HCT116 (cell line): Measurements from ENCODE around the gene CAPN15. TPM values are rescaled to one million over a fixed set of nuclear protein-coding genes. Genes with fewer than 3 reads are reported as not detected.

Experiments used
- ATAC-seq: fragments of 200-7000 bp; cut with Tn5 transposase; 2 replicates; pipeline ENCODE4 v1.9.1; 2020; ENCODE audit warnings: mild to moderate bottlenecking, moderate library complexity
- BruUV-seq: library from RNA; stranded (reverse); fragments of 400-500 nt; replicated peaks from 2 replicates; lab custom pipeline; 2021; lab: Mats Ljungman, UMichigan
- CTCF ChIA-PET: fragments of 300-600 bp; sonication (Branson Sonifier 250); formaldehyde crosslinking; loops from one replicate; lab custom pipeline; 2021; ENCODE audit warnings: antibody characterized with exemption; lab: Charles Lee
- POLR2A ChIA-PET: fragments of 300-600, 350-600 bp; sonication (Branson Sonifier 250); formaldehyde crosslinking; loops from one replicate; lab custom pipeline; 2021; ENCODE audit warnings: antibody characterized with exemption; lab: Charles Lee
- RAD21 ChIA-PET, 2 experiments: fragments of 300-600 bp; sonication (Branson Sonifier 250); formaldehyde crosslinking; loops; one replicate each; lab custom pipeline; 2023; ENCODE audit warnings: low total read pairs in 2 of 2; ENCODE audit not compliant: uncharacterized antibody in 2 of 2, unreplicated experiment in 2 of 2, low non-redundant PET in 1 of 2; lab: Charles Lee
- DNase-seq: peaks from one replicate; pipeline ENCODE4 v3.0.0-alpha.2; 2010; ENCODE audit warnings: low read depth, low spot score
- H2AFZ ChIP-seq: fragments of 200-600 bp; shearing (Covaris generic), sonication (generic); 2 replicates; pipeline ENCODE4 v1.6.1; 2017; ENCODE audit warnings: low read depth, mixed run types, mixed read lengths, antibody characterized with exemption, low read length; ENCODE audit not compliant: poor library complexity, severe bottlenecking
- H3K27ac ChIP-seq: 2 replicates; pipeline ENCODE4 v1.5.1; 2012; ENCODE audit warnings: low read depth, low read length
- H3K27me3 ChIP-seq: fragments of 200-600 bp; sonication (generic); 2 replicates; pipeline ENCODE4 v1.6.1; 2016; ENCODE audit warnings: mixed run types, low read length, mixed read lengths; ENCODE audit not compliant: insufficient read depth
- H3K36me3 ChIP-seq, 2 experiments: fragments of 200-500 bp in 1 of 2; fragments of 200-600 bp in 1 of 2; sonication (Bioruptor generic) in 1 of 2; sonication (generic) in 1 of 2; 2 replicates each; pipeline versions ENCODE4 v1.5.1 to v1.6.1; 2014 to 2016; ENCODE audit warnings: low read length in 2 of 2, inconsistent platforms in 1 of 2, mixed read lengths in 1 of 2, mixed run types in 1 of 2; ENCODE audit not compliant: insufficient read depth in 2 of 2, control insufficient read depth in 1 of 2
- H3K4me1 ChIP-seq, 2 experiments: fragments of 200-600 bp in 1 of 2; sonication (generic) in 1 of 2; 2 replicates each; pipeline versions ENCODE4 v1.5.1 to v1.6.1; 2012 to 2017; ENCODE audit warnings: low read length in 2 of 2, inconsistent platforms in 1 of 2, mild to moderate bottlenecking in 1 of 2, mixed read lengths in 1 of 2, mixed run types in 1 of 2, moderate library complexity in 1 of 2; ENCODE audit not compliant: insufficient read depth in 2 of 2, control insufficient read depth in 1 of 2
- H3K4me2 ChIP-seq: fragments of 200-600 bp; sonication (generic); 2 replicates; pipeline ENCODE4 v1.6.1; 2017; ENCODE audit warnings: mixed run types, low read length, mixed read lengths
- H3K4me3 ChIP-seq, 2 experiments: fragments of 200-600 bp in 1 of 2; sonication (generic) in 1 of 2; replicated peaks in 1 of 2; 2 replicates each; pipeline ENCODE4 v1.5.1; 2011 to 2016; ENCODE audit warnings: low read length in 2 of 2, control low read depth in 1 of 2, low read depth in 1 of 2, mild to moderate bottlenecking in 1 of 2, mixed read lengths in 1 of 2, mixed run types in 1 of 2
- H3K79me2 ChIP-seq: fragments of 200-600 bp; sonication (generic); 2 replicates; pipeline ENCODE4 v1.6.1; 2017; ENCODE audit warnings: mild to moderate bottlenecking, mixed run types, low read length, moderate library complexity, mixed read lengths; ENCODE audit not compliant: insufficient read depth
- H3K9ac ChIP-seq: fragments of 200-600 bp; sonication (generic); 2 replicates; pipeline ENCODE4 v1.6.1; 2016; ENCODE audit warnings: low read length, mixed read lengths
- H3K9me2 ChIP-seq: fragments of 200-600 bp; sonication (generic), shearing (Covaris generic); 2 replicates; pipeline ENCODE4 v1.6.1; 2017; ENCODE audit warnings: mixed run types, mild to moderate bottlenecking, moderate library complexity; ENCODE audit not compliant: insufficient read depth
- H3K9me3 ChIP-seq, 2 experiments: fragments of 200-500 bp in 1 of 2; fragments of 200-600 bp in 1 of 2; sonication (Bioruptor generic) in 1 of 2; sonication (generic) in 1 of 2; 2 replicates each; pipeline ENCODE4 v1.6.1; 2014 to 2017; ENCODE audit warnings: low read length in 2 of 2, mixed read lengths in 2 of 2, inconsistent platforms in 1 of 2, low read depth in 1 of 2, mild to moderate bottlenecking in 1 of 2, mixed run types in 1 of 2, moderate library complexity in 1 of 2; ENCODE audit not compliant: control insufficient read depth in 1 of 2, insufficient read depth in 1 of 2
- H4K20me1 ChIP-seq: fragments of 200-600 bp; sonication (generic), shearing (Covaris generic); 2 replicates; pipeline ENCODE4 v1.6.1; 2017; ENCODE audit warnings: mixed run types, mild to moderate bottlenecking, moderate library complexity; ENCODE audit not compliant: insufficient read depth
- CBX3 ChIP-seq: IDR thresholded peaks from 2 replicates; pipeline ENCODE4 v1.6.1; 2012; ENCODE audit warnings: low read depth
- POLR2AphosphoS5 ChIP-seq: IDR thresholded peaks from 2 replicates; pipeline ENCODE4 v1.6.1; 2011; ENCODE audit warnings: mild to moderate bottlenecking, low read depth, low read length, moderate library complexity
- ZFX ChIP-seq: fragments of 450-650 bp; IDR thresholded peaks from 2 replicates; pipeline ENCODE4 v1.6.1; 2017
- intact Hi-C: fragments of 100-400 bp; cut with micrococcal nuclease; formaldehyde crosslinking; loops from 2 replicates; pipeline ENCODE4 v1.10.0; 2022
- total RNA-seq: library from RNA; stranded (reverse); gene quantifications from one replicate; pipeline ENCODE4 v1.2.1, GENCODE V29; 2021; ENCODE audit not compliant: unreplicated experiment
- TF ChIP-seq, protein P1 (sequence below), 3 experiments: fragments of 200-600 bp in 1 of 3; sonication (generic) in 1 of 3; IDR thresholded peaks in 2 of 3; conservative IDR thresholded peaks in 1 of 3; 2 replicates each; pipeline ENCODE4 v1.5.1; 2012 to 2017; ENCODE audit warnings: low read depth in 2 of 3, low read length in 2 of 3, antibody characterized with exemption in 1 of 3, borderline replicate concordance in 1 of 3, control low read depth in 1 of 3, mild to moderate bottlenecking in 1 of 3, mixed read lengths in 1 of 3, mixed run types in 1 of 3, moderate library complexity in 1 of 3; ENCODE audit not compliant: insufficient read depth in 1 of 3
- TF ChIP-seq, protein P2 (sequence below): IDR thresholded peaks from 2 replicates; pipeline ENCODE4 v1.6.1; 2012

CAPN15 gene
- total RNA-seq, 1 experiment from 2014 or later, result 39.0 TPM

DNA sequence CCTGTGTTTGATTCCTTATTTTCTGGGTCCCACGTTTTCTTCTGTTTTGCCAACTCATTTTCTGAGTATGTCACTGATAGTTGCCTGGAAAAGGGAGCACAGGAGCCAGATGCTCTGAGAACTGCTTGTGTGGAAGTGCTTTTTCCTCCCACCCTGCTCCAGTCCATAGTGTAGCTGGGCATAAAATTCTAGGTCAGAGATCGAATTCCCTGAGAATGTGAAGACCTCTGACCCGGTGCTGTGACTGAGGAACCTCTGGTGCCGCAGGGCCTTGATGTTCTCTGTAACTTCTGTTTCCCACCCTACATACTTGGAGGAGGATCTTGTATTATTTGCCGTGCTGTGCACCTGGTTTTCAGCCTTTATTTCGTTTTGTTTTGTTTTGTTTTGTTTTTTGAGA lies 19.5 kb upstream of the CAPN15 start (continued):
- TF ChIP-seq, protein P1, sequence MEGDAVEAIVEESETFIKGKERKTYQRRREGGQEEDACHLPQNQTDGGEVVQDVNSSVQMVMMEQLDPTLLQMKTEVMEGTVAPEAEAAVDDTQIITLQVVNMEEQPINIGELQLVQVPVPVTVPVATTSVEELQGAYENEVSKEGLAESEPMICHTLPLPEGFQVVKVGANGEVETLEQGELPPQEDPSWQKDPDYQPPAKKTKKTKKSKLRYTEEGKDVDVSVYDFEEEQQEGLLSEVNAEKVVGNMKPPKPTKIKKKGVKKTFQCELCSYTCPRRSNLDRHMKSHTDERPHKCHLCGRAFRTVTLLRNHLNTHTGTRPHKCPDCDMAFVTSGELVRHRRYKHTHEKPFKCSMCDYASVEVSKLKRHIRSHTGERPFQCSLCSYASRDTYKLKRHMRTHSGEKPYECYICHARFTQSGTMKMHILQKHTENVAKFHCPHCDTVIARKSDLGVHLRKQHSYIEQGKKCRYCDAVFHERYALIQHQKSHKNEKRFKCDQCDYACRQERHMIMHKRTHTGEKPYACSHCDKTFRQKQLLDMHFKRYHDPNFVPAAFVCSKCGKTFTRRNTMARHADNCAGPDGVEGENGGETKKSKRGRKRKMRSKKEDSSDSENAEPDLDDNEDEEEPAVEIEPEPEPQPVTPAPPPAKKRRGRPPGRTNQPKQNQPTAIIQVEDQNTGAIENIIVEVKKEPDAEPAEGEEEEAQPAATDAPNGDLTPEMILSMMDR (IDR thresholded peaks at IDR 0.05 in 2 of 3, conservative IDR thresholded peaks at IDR 0.05 in 1 of 3; ENCODE audit: borderline replicate concordance in 1 of 3, insufficient read depth in 1 of 3, low read depth in 2 of 3, low read length in 2 of 3), result no peak
- TF ChIP-seq, protein P2, sequence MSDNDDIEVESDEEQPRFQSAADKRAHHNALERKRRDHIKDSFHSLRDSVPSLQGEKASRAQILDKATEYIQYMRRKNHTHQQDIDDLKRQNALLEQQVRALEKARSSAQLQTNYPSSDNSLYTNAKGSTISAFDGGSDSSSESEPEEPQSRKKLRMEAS, result no peak
- TF ChIP-seq ZFX (no peak), CBX3 (no peak)

- no peak for ATAC-seq
- no peak overlapping the region for H3K4me2 ChIP-seq
- POLR2A ChIA-PET, result no interaction called here
These were observed 18.4 kb upstream of the CAPN15 start for GRCh38 chr16:508884-509736.

More at GRCh38 chr16:508884-509736, 18.4 kb upstream of the CAPN15 start:
- no TSS peak for BruUV-seq
- Histone ChIP-seq H3K79me2 (no peaks in the 10 kb centered on the region), H3K27ac (no peak overlapping the region), H3K9me2 (no peaks in the 10 kb centered on the region), H3K27me3 (no peaks in the 10 kb centered on the region), H4K20me1 (no peaks in the 10 kb centered on the region), H3K9me3 (no peaks in the 10 kb centered on the region), H3K9ac (no peak overlapping the region), H2AFZ (no peak overlapping the region), H3K4me3 (no peak overlapping the region), H3K4me1 (no peaks in the 10 kb centered on the region)
- no peak for DNase-seq
- RAD21 ChIA-PET, result no interaction called here
- CTCF ChIA-PET, result no interaction called here
- no peak for TF ChIP-seq POLR2AphosphoS5
- TF ChIP-seq, all 23 proteins: peak for 0
- H3K36me3 ChIP-seq, result no peaks in the 10 kb centered on the region
- intact Hi-C loops, result no loop called here
